WERI-Rb-1 (cell line): ENCODE results near the gene ERG28.
"Not testable (repeated sequence)": the region's sequence is repeated elsewhere in the genome, so short reads cannot be mapped to it uniquely, and the experiment has no call there.

Experiments used
- DNase-seq: peaks from one replicate; pipeline ENCODE4 v3.0.0-alpha.2; 2020
- H3K27ac ChIP-seq: fragments of 250-450 bp; sonication (Bioruptor Pico); 2 replicates; pipeline ENCODE4 v1.5.1; 2020; ENCODE audit warnings: mild to moderate bottlenecking, moderate library complexity
- H3K27me3 ChIP-seq: fragments of 250-450 bp; sonication (Bioruptor Pico); 2 replicates; pipeline ENCODE4 v1.5.1; 2021; ENCODE audit warnings: mild to moderate bottlenecking, low read depth, moderate library complexity; ENCODE audit not compliant: insufficient read depth, severe bottlenecking
- H3K36me3 ChIP-seq: fragments of 250-450 bp; sonication (Bioruptor Pico); 2 replicates; pipeline ENCODE4 v1.5.1; 2020; ENCODE audit warnings: mild to moderate bottlenecking, moderate library complexity
- H3K4me3 ChIP-seq: 2 replicates; pipeline ENCODE4 v1.5.1; 2011; ENCODE audit warnings: low read depth, mild to moderate bottlenecking, control low read depth, low read length
- H3K9me3 ChIP-seq: fragments of 250-450 bp; sonication (Bioruptor Pico); 2 replicates; pipeline ENCODE4 v1.5.1; 2021; ENCODE audit warnings: mild to moderate bottlenecking, moderate library complexity; ENCODE audit not compliant: severe bottlenecking
- CTCF ChIP-seq: IDR thresholded peaks from 2 replicates; pipeline ENCODE4 v1.5.1; 2011; ENCODE audit warnings: low read depth, mild to moderate bottlenecking, control low read depth, inconsistent platforms, low read length

ERG28 gene

GRCh38 chr14:75604979-75605851 lies 55.5 kb downstream of the ERG28 start:
- Histone ChIP-seq H3K27me3 (no peaks in the 10 kb centered on the region), H3K36me3 (no peaks in the 10 kb centered on the region), H3K4me3 (no peak overlapping the region), H3K9me3 (peaks cover 6% of the 10 kb centered on the region), H3K27ac (no peak overlapping the region)
- DNase-seq, result no peak
- no peak for TF ChIP-seq CTCF

GRCh38 chr14:75602503-75602902 lies 58.2 kb downstream of the ERG28 start:
- H3K27ac ChIP-seq, result no peak overlapping the region
- DNase-seq, result no peak
- no peaks in the 10 kb centered on the region for H3K27me3 ChIP-seq
- no peak overlapping the region for H3K4me3 ChIP-seq
- H3K36me3 ChIP-seq, result no peaks in the 10 kb centered on the region
- no peak for TF ChIP-seq CTCF
- no peaks in the 10 kb centered on the region for H3K9me3 ChIP-seq

GRCh38 chr14:75601061-75601460 lies 59.6 kb downstream of the ERG28 start:
- not testable (repeated sequence) for H3K27me3 ChIP-seq, H3K9me3 ChIP-seq, H3K4me3 ChIP-seq, H3K27ac ChIP-seq, DNase-seq, H3K36me3 ChIP-seq

- not testable (repeated sequence) for H3K27me3 ChIP-seq, H3K27ac ChIP-seq, H3K9me3 ChIP-seq, DNase-seq, H3K36me3 ChIP-seq, H3K4me3 ChIP-seq
Measured at GRCh38 chr14:75600100-75600499, 60.6 kb downstream of the ERG28 start.
